ENCODE results near the gene ZFYVE19.
A peak's percentile ranks its signal among the peaks of the same experiment; 100 is the strongest.
"Not testable (repeated sequence)": the region's sequence is repeated elsewhere in the genome, so short reads cannot be mapped to it uniquely, and the experiment has no call there.

Gene ZFYVE19

GRCh38 chr15:40852529-40852928 is 45.6 kb downstream of the ZFYVE19 start:
- DNase-seq = no peak

- no peak for DNase-seq
Observed at GRCh38 chr15:40853241-40853890, 46.5 kb downstream of the ZFYVE19 start.

GRCh38 chr15:40854161-40854560 is 47.3 kb downstream of the ZFYVE19 start:
- no peak for DNase-seq

GRCh38 chr15:40855706-40856234 is 48.9 kb downstream of the ZFYVE19 start:
- DNase-seq = no peak

GRCh38 chr15:40856746-40857145 is 49.9 kb downstream of the ZFYVE19 start:
- no peak for DNase-seq

GRCh38 chr15:40857601-40858341 is 50.9 kb downstream of the ZFYVE19 start:
- DNase-seq = peak; percentile 48 to 51

- no peak for DNase-seq
Observed at GRCh38 chr15:40858706-40859105, 51.8 kb downstream of the ZFYVE19 start.

- DNase-seq = peak; percentile 21 to 23
Observed at GRCh38 chr15:40859206-40859851, 52.4 kb downstream of the ZFYVE19 start.

GRCh38 chr15:40861147-40861546 is 54.3 kb downstream of the ZFYVE19 start:
- DNase-seq = not testable (repeated sequence)

- DNase-seq = no peak
Observed at GRCh38 chr15:40863660-40864270, 56.9 kb downstream of the ZFYVE19 start.
